ENCODE data around the gene ATP1A2. TPM values are rescaled to one million over a fixed set of nuclear protein-coding genes. Genes with fewer than 3 reads are reported as not detected.
A peak's percentile ranks its signal among the peaks of the same experiment; 100 is the strongest.

ATP1A2 gene
- total and polyA plus RNA-seq, 2 experiments from 2014 or later: 4.9 to 17.7 TPM

DNA sequence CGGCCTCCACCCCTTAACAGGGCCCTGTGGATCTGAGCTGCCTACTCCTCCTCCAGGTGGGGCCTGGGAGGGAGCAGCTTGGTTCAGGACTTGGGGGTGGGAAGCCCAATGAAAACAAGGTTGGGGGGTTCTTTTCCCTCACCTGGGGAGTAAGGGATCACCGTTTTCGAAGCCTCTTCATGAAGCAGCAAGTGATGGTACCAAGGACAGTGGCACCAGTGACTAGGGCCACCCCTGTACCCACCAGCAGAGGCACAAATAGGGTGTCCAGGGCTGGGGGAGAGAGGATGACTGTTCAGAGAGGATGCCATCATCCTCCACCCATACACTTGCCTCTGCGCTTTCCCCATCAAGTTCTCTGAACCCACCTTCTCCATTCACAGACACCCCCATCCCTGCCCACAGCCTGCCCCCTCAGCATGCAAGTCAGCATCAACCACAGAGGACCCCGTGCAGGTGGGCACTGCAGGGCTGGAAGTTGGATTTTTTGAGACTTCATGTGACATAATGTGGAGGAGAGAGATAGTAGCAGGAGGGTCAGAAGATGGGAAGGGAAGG is 23.8 kb upstream of the ATP1A2 start:
- Histone ChIP-seq H3K27me3 (ENCODE audit: insufficient read depth) (no peaks in the 10 kb centered on the region), H3K36me3 (ENCODE audit: insufficient read depth) (peaks cover 7% of the 10 kb centered on the region), H3K79me2 (replicated peaks; ENCODE audit: insufficient read depth) (peaks cover 23% of the 10 kb centered on the region), H4K20me1 (replicated peaks; ENCODE audit: insufficient read depth) (no peaks in the 10 kb centered on the region; the same call in 1 of the 2 replicates), H3K4me2 (no peak overlapping the region), H3K27ac (ENCODE audit: low read depth) (no peak overlapping the region), H3K9me2 (ENCODE audit: insufficient read depth) (no peaks in the 10 kb centered on the region), H3K4me1 (ENCODE audit: insufficient read depth) (peaks cover 20% of the 10 kb centered on the region), H2AFZ (no peak overlapping the region), H3F3A (replicated peaks; ENCODE audit: low read depth) (no peaks in the 10 kb centered on the region; the same call in 1 of the 2 replicates), H3K4me3 (no peak overlapping the region)
- peaks cover 28% of the 10 kb centered on the region for H3K4me1 Mint-ChIP-seq
- no peak for DNase-seq (ENCODE audit: low spot score)
- no peak overlapping the region for H3K27ac Mint-ChIP-seq
- H3K27me3 Mint-ChIP-seq (ENCODE audit: insufficient read depth, low read depth, poor library complexity): peaks cover 8% of the 10 kb centered on the region
- peaks cover 36% of the 10 kb centered on the region for H3K36me3 Mint-ChIP-seq (ENCODE audit: low read depth)
- no peak for TF ChIP-seq POLR2AphosphoS5 (IDR thresholded peaks at IDR 0.05; ENCODE audit: low read depth)
- TF ChIP-seq, protein P1, sequence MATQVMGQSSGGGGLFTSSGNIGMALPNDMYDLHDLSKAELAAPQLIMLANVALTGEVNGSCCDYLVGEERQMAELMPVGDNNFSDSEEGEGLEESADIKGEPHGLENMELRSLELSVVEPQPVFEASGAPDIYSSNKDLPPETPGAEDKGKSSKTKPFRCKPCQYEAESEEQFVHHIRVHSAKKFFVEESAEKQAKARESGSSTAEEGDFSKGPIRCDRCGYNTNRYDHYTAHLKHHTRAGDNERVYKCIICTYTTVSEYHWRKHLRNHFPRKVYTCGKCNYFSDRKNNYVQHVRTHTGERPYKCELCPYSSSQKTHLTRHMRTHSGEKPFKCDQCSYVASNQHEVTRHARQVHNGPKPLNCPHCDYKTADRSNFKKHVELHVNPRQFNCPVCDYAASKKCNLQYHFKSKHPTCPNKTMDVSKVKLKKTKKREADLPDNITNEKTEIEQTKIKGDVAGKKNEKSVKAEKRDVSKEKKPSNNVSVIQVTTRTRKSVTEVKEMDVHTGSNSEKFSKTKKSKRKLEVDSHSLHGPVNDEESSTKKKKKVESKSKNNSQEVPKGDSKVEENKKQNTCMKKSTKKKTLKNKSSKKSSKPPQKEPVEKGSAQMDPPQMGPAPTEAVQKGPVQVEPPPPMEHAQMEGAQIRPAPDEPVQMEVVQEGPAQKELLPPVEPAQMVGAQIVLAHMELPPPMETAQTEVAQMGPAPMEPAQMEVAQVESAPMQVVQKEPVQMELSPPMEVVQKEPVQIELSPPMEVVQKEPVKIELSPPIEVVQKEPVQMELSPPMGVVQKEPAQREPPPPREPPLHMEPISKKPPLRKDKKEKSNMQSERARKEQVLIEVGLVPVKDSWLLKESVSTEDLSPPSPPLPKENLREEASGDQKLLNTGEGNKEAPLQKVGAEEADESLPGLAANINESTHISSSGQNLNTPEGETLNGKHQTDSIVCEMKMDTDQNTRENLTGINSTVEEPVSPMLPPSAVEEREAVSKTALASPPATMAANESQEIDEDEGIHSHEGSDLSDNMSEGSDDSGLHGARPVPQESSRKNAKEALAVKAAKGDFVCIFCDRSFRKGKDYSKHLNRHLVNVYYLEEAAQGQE (IDR thresholded peaks at IDR 0.05; ENCODE audit: unreplicated experiment): peak; percentile 34
- no peak for TF ChIP-seq JUNB (IDR thresholded peaks at IDR 0.05; ENCODE audit: unreplicated experiment)
- no peak for ATAC-seq
- no peaks in the 10 kb centered on the region for H3K9me3 Mint-ChIP-seq
- no peak overlapping the region for H3K4me3 Mint-ChIP-seq

DNA sequence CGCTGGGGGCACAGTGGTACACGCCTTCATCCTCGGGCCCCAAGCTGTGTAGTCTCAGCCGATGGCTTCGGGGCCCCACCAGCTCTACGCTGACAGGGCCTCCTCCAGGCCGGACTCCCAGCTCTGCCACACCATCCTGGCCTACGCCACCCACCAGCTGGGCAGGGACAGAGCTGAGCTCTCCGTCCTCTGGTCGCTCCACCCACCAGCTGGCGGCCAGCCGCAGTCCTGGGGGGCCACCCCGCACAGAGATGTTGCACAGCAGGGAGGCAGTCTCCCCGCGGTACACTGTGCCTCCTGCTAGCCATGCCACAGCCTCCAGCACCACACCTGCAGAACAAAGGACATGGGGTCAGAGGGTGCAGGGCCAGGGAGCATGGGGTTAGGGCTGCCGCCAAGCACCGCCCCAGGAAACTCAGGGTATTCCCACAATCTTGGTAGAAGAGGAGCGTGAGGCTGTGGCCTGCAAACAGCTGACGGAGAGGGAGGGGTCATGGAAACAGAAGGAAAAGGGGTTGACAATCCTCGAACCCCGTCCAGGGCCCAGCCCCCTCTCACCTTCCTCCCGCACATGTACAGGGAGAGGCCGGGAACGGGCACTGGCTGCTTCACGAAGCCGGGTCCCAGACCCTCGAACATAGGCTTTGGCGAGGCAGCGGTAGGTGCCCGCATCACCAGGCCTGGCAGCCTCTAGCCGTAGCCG is 23.0 kb upstream of the ATP1A2 start:
- Mint-ChIP-seq H3K9me3 (no peaks in the 10 kb centered on the region; the same call in 2 of the 3 replicates), H3K27ac (no peak overlapping the region), H3K27me3 (ENCODE audit: insufficient read depth, low read depth, poor library complexity) (peaks cover 8% of the 10 kb centered on the region), H3K4me3 (no peak overlapping the region), H3K4me1 (peaks cover 36% of the 10 kb centered on the region), H3K36me3 (ENCODE audit: low read depth) (peaks cover 39% of the 10 kb centered on the region)
- Histone ChIP-seq H3K4me3 (no peak overlapping the region), H3K79me2 (replicated peaks; ENCODE audit: insufficient read depth) (peaks cover 31% of the 10 kb centered on the region), H3K27ac (ENCODE audit: low read depth) (no peak overlapping the region), H3K36me3 (ENCODE audit: insufficient read depth) (peaks cover 7% of the 10 kb centered on the region), H4K20me1 (replicated peaks; ENCODE audit: insufficient read depth) (no peaks in the 10 kb centered on the region; the same call in 1 of the 2 replicates), H2AFZ (no peak overlapping the region), H3K4me1 (ENCODE audit: insufficient read depth) (peaks cover 28% of the 10 kb centered on the region), H3K27me3 (ENCODE audit: insufficient read depth) (no peaks in the 10 kb centered on the region), H3K9me2 (ENCODE audit: insufficient read depth) (no peaks in the 10 kb centered on the region), H3F3A (replicated peaks; ENCODE audit: low read depth) (no peaks in the 10 kb centered on the region; the same call in 1 of the 2 replicates), H3K4me2 (no peak overlapping the region)
- ATAC-seq: no peak
- DNase-seq (ENCODE audit: low spot score): no peak
- TF ChIP-seq POLR2AphosphoS5 (IDR thresholded peaks at IDR 0.05; ENCODE audit: low read depth) (no peak), ZNF114 (CRISPR knock-in tag; IDR thresholded peaks at IDR 0.05) (no peak), ZNF331 (CRISPR knock-in tag; IDR thresholded peaks at IDR 0.05; ENCODE audit: low read depth) (no peak), EZH2phosphoT487 (IDR thresholded peaks at IDR 0.05; ENCODE audit: unreplicated experiment) (no peak), STAT1 (IDR thresholded peaks at IDR 0.05; ENCODE audit: unreplicated experiment) (no peak)
- TF ChIP-seq, protein P2, sequence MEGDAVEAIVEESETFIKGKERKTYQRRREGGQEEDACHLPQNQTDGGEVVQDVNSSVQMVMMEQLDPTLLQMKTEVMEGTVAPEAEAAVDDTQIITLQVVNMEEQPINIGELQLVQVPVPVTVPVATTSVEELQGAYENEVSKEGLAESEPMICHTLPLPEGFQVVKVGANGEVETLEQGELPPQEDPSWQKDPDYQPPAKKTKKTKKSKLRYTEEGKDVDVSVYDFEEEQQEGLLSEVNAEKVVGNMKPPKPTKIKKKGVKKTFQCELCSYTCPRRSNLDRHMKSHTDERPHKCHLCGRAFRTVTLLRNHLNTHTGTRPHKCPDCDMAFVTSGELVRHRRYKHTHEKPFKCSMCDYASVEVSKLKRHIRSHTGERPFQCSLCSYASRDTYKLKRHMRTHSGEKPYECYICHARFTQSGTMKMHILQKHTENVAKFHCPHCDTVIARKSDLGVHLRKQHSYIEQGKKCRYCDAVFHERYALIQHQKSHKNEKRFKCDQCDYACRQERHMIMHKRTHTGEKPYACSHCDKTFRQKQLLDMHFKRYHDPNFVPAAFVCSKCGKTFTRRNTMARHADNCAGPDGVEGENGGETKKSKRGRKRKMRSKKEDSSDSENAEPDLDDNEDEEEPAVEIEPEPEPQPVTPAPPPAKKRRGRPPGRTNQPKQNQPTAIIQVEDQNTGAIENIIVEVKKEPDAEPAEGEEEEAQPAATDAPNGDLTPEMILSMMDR (conservative IDR thresholded peaks at IDR 0.05; ENCODE audit: low read depth in 2 of 2): no peak
- TF ChIP-seq, protein P3, sequence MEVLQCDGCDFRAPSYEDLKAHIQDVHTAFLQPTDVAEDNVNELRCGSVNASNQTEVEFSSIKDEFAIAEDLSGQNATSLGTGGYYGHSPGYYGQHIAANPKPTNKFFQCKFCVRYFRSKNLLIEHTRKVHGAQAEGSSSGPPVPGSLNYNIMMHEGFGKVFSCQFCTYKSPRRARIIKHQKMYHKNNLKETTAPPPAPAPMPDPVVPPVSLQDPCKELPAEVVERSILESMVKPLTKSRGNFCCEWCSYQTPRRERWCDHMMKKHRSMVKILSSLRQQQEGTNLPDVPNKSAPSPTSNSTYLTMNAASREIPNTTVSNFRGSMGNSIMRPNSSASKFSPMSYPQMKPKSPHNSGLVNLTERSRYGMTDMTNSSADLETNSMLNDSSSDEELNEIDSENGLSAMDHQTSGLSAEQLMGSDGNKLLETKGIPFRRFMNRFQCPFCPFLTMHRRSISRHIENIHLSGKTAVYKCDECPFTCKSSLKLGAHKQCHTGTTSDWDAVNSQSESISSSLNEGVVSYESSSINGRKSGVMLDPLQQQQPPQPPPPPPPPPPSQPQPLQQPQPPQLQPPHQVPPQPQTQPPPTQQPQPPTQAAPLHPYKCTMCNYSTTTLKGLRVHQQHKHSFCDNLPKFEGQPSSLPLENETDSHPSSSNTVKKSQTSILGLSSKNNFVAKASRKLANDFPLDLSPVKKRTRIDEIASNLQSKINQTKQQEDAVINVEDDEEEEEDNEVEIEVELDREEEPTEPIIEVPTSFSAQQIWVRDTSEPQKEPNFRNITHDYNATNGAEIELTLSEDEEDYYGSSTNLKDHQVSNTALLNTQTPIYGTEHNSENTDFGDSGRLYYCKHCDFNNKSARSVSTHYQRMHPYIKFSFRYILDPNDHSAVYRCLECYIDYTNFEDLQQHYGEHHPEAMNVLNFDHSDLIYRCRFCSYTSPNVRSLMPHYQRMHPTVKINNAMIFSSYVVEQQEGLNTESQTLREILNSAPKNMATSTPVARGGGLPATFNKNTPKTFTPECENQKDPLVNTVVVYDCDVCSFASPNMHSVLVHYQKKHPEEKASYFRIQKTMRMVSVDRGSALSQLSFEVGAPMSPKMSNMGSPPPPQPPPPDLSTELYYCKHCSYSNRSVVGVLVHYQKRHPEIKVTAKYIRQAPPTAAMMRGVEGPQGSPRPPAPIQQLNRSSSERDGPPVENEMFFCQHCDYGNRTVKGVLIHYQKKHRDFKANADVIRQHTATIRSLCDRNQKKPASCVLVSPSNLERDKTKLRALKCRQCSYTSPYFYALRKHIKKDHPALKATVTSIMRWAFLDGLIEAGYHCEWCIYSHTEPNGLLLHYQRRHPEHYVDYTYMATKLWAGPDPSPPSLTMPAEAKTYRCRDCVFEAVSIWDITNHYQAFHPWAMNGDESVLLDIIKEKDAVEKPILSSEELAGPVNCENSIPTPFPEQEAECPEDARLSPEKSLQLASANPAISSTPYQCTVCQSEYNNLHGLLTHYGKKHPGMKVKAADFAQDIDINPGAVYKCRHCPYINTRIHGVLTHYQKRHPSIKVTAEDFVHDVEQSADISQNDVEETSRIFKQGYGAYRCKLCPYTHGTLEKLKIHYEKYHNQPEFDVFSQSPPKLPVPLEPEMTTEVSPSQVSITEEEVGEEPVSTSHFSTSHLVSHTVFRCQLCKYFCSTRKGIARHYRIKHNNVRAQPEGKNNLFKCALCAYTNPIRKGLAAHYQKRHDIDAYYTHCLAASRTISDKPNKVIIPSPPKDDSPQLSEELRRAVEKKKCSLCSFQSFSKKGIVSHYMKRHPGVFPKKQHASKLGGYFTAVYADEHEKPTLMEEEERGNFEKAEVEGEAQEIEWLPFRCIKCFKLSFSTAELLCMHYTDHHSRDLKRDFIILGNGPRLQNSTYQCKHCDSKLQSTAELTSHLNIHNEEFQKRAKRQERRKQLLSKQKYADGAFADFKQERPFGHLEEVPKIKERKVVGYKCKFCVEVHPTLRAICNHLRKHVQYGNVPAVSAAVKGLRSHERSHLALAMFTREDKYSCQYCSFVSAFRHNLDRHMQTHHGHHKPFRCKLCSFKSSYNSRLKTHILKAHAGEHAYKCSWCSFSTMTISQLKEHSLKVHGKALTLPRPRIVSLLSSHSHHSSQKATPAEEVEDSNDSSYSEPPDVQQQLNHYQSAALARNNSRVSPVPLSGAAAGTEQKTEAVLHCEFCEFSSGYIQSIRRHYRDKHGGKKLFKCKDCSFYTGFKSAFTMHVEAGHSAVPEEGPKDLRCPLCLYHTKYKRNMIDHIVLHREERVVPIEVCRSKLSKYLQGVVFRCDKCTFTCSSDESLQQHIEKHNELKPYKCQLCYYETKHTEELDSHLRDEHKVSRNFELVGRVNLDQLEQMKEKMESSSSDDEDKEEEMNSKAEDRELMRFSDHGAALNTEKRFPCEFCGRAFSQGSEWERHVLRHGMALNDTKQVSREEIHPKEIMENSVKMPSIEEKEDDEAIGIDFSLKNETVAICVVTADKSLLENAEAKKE (CRISPR knock-in tag; IDR thresholded peaks at IDR 0.05): no peak
